Medulla oblongata (tissue), 1 donor: ENCODE data around the gene DGKI.

Experiments
- DNase-seq: peaks from one replicate; pipeline ENCODE4 v3.0.0-alpha.2; 2015; ENCODE audit errors: extremely low spot score

The DGKI gene

DNA sequence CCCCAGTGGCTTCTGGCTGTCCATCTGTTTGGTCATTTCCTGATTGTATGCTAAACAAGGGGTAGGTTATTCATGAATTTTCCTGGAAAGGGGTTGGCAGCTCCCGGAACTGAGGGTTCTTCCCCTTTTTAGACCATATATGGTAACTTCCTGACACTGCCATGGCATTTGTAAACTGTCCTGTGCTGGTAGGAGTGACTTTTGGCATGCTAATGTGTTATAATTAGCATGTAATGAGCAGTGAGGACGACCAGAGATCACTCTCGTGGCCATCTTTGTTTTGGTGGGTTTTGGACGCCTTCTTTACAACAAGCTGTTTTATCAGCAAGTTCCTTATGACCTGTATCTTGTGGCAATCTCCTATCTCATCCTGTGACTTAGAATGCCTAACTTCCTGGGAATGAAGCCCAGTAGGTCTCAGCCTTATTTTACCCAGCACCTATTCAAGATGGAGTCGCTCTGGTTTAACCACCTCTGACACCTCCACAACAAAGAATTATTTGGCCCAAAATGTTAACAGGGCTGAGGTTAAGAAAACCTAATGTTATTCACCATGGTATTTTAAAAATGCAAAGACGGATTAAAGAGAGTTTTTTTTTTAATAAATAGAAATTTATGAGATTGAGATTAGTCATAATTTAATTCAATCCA lies 500.9 kb downstream of the DGKI start:
- no peak for DNase-seq

DNA sequence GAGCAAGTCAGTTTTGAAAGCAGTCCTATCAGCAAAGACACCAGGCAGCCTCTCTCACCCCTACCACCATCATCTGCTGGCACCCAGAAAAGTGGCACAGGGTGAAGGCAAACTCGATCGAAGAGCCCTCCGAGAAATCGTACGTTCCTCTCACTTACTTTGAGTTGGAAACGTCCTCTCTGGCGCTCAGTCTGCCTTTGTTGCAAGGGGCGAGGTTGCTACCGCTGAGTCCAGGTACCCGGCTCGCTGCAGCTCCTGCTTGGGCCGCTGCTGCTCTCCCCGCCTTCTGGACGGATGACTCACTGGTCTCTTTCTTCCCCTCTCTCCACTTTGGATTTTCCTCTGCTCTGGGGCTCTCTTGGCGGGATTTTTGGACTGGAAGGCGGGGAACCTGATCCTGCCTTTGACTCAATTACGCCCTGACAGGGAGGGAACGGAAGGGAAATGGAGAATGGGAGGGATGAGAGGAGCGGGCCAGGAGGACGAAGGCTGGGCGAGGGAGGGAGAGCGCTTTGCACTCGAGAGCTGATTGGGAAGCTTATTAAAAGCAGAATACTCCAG lies 503.4 kb downstream of the DGKI start, which contains the start of gene PTN:
Gene PTN (minus strand): TSS at position 453 of the 561 bp plus-strand sequence. CDS start 88,760 bp downstream, outside the sequence.
- DNase-seq = peak; percentile 70

DNA sequence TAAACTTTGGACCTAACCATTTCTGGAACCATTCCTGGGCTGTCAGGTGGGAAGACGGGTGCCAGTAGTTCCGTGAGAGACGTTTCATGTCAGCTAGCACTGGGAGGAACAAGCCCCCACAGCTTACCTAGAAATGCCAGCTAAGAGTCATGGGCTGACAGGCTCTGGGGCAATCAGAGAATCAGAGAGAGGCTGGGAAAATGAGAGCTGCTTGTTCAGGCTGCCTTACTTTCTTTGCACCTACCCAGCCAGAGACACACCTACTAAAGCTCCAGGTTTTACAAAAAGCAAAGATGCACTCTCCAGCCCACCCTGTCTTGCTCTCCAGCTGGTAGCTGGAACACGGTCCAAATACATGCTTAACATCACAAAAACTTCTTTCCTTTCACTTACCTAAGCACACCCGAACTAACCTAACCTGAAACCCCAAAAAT lies 503.9 kb downstream of the DGKI start:
- peak; percentile 38 for DNase-seq

DNA sequence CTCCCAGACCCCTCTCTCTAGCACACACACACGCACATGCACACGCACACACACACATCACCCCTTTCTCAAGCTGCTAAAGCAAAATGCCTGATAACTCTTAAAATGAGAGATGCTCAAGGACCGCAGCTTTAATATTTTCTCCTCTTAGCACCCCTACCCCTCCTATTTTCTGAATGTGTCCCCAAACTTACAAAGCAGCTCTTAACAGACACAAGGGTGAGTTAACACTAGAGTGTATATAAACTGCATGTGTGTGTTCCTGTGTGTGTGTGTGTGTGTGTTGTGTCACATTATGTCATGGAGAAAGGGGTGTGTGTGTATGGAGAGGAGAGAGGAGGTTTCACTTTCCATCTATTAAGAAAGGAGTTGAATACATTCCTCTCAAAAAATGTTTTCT lies 504.5 kb downstream of the DGKI start:
- peak; percentile 38 for DNase-seq

DNA sequence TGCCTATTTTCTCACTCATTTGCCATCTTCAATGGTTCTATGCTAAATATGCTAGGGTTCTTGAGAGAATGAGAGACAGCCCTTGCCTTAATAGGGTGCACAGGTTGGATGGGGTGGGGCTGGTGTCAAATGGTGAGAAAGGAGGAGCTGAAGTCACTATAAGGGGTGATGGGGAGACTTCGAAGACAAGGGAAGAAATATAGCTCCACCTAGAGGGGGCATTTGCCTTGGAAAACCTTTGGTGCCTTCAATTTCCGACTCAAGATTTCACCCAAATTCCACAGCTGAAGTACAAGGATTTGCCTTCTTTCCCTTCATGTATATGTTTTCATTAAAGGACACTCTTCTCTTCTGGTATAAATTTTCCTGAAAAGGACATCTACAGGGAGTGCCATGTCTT lies 508.9 kb downstream of the DGKI start:
- DNase-seq = no peak

DNA sequence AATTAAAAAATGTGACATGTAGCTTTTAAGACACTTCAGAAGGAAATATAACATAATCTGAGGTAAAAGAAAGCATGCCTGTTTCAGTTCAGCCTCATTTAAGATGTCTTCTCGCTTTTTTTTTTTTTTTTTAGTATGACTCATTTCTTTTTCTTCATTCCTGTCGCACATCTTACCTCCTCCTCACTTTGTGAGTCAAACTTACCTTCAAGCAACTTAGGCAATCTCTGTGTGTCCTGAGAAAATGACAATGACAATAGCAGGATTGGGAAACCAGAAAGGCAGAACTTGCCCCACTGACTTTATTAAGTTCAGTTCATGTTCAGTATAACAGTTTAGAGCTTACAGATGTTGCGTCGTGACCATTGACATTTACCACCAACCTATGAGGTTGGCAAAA lies 511.0 kb downstream of the DGKI start:
- DNase-seq = no peak

DNA sequence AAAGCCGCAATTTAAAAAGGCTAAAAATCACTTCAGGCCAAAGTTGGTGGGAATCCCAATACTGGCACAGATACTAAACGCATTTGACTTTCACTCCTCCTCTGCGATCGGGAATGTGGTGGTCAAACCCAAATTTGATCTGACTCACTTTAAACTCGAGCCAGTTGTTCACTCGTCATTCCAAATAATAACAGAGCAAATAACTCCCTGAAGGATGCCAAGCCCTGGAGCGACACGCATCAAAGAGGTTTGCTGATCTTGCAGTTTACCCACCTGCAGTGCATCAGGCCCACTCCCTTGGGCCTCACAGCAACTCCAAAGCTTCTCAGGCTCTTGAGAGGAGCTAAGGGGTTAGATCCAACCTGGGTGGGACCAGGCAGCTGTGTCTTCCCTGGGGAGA lies 515.4 kb downstream of the DGKI start:
- no peak for DNase-seq
